HepG2 (cell line): Measurements from ENCODE around the gene DRC3.

Experiments
- CTCF ChIP-seq: sonication (generic); formaldehyde crosslinking; IDR thresholded peaks from 2 replicates; pipeline ENCODE4 v1.5.0; 2020; ENCODE audit warnings: mild to moderate bottlenecking, missing genetic modification reagents, moderate library complexity
- ETV6 ChIP-seq: sonication (generic); formaldehyde crosslinking; conservative IDR thresholded peaks from 2 replicates; pipeline ENCODE4 v1.4.0; 2020; ENCODE audit warnings: missing genetic modification reagents
- FOXA1 ChIP-seq, 2 experiments: fragments of 450-650 bp in 1 of 2; sonication (generic) in 1 of 2; formaldehyde crosslinking in 1 of 2; IDR thresholded peaks; 2 replicates each; pipeline versions ENCODE4 v1.4.0 to v1.6.1; 2016 to 2020; ENCODE audit warnings: missing genetic modification reagents in 1 of 2
- MEF2D ChIP-seq: sonication (generic); formaldehyde crosslinking; IDR thresholded peaks from 2 replicates; pipeline ENCODE4 v1.5.1; 2020; ENCODE audit warnings: mild to moderate bottlenecking, missing genetic modification reagents
- POLR2A ChIP-seq, 2 experiments: IDR thresholded peaks; 2 replicates each; pipeline ENCODE4 v1.6.1; 2011; ENCODE audit warnings: low read depth in 2 of 2, low read length in 2 of 2, mild to moderate bottlenecking in 1 of 2, moderate library complexity in 1 of 2; ENCODE audit not compliant: insufficient read depth in 1 of 2
- PTBP1 ChIP-seq: fragments of 200-400 bp; formaldehyde crosslinking; IDR thresholded peaks from 2 replicates; pipeline ENCODE4 v1.6.1; 2018; ENCODE audit warnings: low read length, low read depth; ENCODE audit not compliant: poor library complexity, severe bottlenecking
- RFX1 ChIP-seq: fragments of 450-650 bp; IDR thresholded peaks from 2 replicates; pipeline ENCODE4 v1.6.1; 2017
- SP5 ChIP-seq: IDR thresholded peaks from 2 replicates; pipeline ENCODE4 v1.6.1; 2016; ENCODE audit warnings: low read depth, borderline replicate concordance
- THAP7 ChIP-seq: sonication (generic); formaldehyde crosslinking; IDR thresholded peaks from 2 replicates; pipeline ENCODE4 v1.8.1; 2023; ENCODE audit warnings: mild to moderate bottlenecking, missing genetic modification reagents
- ZHX1 ChIP-seq: sonication (generic); formaldehyde crosslinking; IDR thresholded peaks from 2 replicates; pipeline ENCODE4 v1.8.1; 2022; ENCODE audit warnings: low read depth, mild to moderate bottlenecking, missing genetic modification reagents
- ZNF207 ChIP-seq: fragments of 450-650 bp; IDR thresholded peaks from 2 replicates; pipeline ENCODE4 v1.6.1; 2016; ENCODE audit warnings: antibody characterized with exemption, borderline replicate concordance
- ZNF354B ChIP-seq: sonication (generic); formaldehyde crosslinking; IDR thresholded peaks from 2 replicates; pipeline ENCODE4 v1.8.0; 2022; ENCODE audit warnings: mild to moderate bottlenecking, missing genetic modification reagents
- ZNF775 ChIP-seq: sonication (generic); formaldehyde crosslinking; IDR thresholded peaks from 2 replicates; pipeline ENCODE4 v1.4.0; 2020; ENCODE audit warnings: missing genetic modification reagents, mild to moderate bottlenecking, moderate library complexity, borderline replicate concordance

GRCh38 chr17:17990282-17990681 is 17.6 kb downstream of the DRC3 start:
- TF ChIP-seq PTBP1 = no peak
- no peak for TF ChIP-seq FOXA1 (IDR thresholded peaks at IDR 0.05)
- TF ChIP-seq FOXA1 (CRISPR knock-in tag; IDR thresholded peaks at IDR 0.05) = no peak
- no peak for TF ChIP-seq ZNF207
- no peak for TF ChIP-seq RFX1
- TF ChIP-seq MEF2D (CRISPR knock-in tag) = no peak
- TF ChIP-seq POLR2A (IDR thresholded peaks at IDR 0.05; ENCODE audit: insufficient read depth in 1 of 2, low read depth in 2 of 2, low read length in 2 of 2) = no peak
- TF ChIP-seq THAP7 (CRISPR knock-in tag) = no peak
- no peak for TF ChIP-seq ZHX1
- TF ChIP-seq ZNF354B = no peak
- TF ChIP-seq ZNF775 (CRISPR knock-in tag) = no peak
- TF ChIP-seq CTCF (CRISPR knock-in tag) = no peak
- TF ChIP-seq ETV6 (CRISPR knock-in tag) = no peak
- TF ChIP-seq SP5 (CRISPR knock-in tag) = no peak
